Stimulated activated CD8-positive, alpha-beta memory T cell treated with anti-CD3 and anti-CD28 coated beads, Interleukin-7, amount 100 ng/mL, for 48 hours (primary cell): ENCODE data around the gene MPP2.
"Not testable (repeated sequence)": the region's sequence is repeated elsewhere in the genome, so short reads cannot be mapped to it uniquely, and the experiment has no call there.

Experiments
- DNase-seq, 2 donors: peaks; one replicate each; pipeline ENCODE4 v3.0.0-alpha.2; 2020; ENCODE audit warnings: low read depth in 1 of 2; ENCODE audit errors: extremely low read depth in 1 of 2

MPP2 gene

DNA sequence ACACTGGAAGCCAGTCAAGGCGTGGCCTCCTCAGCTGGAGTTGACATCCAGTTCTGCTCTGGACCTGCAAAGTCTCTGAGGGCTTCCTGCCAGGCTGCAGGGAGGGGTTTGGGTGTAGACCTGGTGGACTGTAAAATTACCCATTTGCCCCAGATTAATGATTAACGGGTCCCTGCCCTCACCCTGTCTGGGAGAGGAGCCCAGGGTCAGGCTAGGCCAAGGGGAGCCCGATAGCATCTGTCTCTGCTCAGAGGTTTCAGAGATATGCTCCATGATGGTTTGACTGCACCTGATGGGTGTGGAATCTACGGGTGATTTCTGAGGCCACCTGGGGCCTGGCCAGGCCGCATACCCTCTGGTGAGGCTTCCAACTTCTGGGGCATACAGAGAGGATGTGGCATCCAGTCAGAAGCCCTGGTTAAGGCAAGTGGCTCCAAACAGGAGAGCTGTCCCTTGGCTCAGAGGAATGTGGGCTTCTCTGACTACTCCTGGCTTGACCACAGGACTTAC, 23.8 kb upstream of the MPP2 start:
- DNase-seq, result no peak

DNA sequence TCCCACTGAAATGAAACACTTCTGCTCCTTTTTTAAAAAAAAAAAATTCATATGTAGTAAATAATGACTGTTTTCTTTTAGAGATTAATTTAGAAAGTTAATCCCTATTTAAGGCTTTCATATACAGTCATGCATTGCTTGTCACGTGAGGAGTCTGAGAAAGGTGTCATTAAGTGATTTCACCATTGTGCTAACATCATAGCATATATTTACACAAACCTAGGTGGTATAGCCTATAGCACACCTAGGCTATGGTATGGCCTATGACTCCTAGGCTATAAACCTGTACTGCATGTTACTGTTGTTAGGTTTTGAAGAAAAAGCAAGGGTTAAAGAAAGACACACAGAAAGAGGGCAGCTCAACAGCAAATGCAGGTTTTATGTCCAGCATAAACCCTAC, 21.3 kb upstream of the MPP2 start:
- DNase-seq, result no peak

DNA sequence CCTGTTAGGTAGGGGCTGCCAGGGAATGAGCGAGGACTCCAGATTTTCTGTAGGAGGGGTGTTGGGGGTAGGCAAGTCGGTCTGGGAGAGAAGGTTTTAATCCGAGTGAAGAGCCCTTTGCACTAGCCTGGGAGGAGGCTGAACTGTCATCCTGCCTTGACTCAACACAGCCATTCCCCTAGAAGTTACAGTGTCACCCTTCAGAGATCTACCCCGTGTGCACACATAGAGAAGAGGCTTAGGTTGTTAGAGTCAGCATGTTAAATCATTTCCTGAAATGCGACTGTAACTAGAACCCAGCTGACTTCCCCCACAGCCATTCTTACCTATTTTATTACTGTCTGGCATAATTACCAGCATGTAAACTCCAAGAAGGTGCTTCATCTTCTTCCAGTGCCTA, 20.6 kb upstream of the MPP2 start:
- not testable (repeated sequence) for DNase-seq

DNA sequence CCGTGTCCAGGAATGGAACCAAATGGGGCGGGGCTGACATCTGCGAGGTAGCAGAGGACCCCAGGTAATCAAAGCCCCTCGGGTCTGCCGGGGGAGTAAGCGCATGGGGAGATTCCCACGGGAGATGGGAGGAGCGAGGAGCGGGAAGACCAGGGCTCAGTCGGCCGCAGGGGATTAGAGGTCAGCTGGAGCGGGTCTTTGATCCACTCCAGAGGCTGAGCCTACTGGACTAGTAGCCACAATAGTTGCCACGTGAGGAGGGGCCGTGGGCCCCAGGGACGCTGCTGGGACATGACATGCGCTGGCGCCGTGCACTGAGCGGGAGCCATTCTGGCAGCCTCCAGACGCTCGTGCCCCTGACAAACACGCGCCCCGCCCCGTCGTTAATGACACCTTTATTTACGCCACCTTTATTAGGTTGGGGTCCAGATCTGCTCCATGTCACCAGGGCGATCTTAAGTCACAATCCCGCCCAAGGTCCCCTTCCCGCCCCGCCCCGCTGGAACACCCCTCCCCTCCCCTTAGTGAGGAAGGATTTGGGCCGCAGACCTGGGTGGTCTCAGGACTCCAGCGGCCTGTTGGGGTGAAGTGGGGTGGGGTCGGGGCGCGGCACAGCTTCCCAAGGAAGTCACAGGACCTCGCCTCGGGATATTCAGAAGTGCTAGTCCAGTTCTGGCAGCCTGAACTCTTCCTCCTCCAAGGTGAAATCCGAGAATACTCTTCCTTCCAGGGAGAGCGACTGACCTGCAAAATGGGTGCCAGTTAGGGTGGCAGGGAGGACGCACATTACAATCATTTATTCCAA, 19.9 kb upstream of the MPP2 start:
- DNase-seq, result no peak

DNA sequence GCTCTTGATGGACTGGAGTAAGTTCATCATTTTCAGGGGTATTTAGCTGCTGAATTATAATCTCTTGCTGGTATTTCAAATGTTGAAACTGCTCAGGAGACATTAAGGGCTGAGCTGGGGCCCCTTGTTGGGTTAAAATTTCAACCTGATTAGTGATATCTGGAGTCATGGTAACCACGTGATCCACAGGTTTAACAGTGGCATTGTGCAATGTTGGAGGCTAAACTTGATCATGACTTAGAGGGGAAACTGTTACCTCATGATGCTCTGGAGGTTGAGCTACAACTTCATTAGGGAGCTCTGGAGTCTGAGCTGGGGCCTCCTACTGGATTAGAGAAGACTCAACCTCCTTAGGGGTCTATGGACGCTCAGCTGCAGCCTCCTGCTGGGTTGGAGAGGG, 17.2 kb upstream of the MPP2 start:
- no peak for DNase-seq

DNA sequence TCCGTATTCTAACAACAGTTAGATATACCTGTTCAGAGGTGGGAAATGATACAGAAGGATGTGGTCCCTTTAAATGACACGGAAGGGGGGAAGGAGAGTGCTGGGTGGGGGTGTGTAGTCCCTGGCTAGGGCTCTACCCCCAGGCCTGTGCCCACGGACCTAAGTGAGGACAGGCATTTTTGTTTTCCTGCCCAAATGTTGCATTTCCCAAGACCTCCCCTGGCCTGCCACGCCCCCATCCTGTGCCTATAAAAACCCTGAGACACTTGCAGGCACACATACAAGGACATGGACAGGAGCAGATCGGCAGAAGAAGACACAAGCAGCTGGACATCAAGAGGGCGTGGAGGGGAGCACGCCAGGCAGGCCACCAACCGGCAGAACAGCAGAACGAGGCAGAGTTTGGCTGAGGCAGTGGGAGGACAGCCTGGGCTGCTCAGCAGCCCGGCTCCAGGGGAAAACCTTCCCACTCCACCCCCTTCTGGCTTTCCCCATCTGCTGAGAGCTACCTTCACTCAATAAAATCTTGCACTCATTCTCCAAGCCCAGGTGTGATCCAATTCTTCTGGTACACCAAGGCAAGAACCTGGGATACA, 13.3 kb upstream of the MPP2 start:
- no peak for DNase-seq

DNA sequence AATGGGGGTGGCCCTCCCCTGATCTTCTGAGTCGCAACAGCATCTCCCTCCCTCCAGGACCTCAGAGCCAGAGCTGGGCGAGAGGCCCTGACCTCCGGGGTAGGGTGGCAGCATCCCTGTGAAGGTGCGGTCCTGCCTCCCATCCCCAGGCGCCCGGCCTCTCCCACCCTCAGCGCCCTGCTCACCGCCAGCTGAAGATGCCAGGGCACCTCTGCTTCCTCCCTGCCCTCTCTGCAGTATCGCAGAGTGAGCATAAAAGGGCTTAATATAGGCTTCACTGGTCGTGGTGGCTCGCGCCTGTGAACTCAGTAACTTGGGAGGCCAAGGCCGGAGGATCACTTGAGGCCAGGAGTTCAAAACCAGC, 10.7 kb upstream of the MPP2 start:
- no peak for DNase-seq

DNA sequence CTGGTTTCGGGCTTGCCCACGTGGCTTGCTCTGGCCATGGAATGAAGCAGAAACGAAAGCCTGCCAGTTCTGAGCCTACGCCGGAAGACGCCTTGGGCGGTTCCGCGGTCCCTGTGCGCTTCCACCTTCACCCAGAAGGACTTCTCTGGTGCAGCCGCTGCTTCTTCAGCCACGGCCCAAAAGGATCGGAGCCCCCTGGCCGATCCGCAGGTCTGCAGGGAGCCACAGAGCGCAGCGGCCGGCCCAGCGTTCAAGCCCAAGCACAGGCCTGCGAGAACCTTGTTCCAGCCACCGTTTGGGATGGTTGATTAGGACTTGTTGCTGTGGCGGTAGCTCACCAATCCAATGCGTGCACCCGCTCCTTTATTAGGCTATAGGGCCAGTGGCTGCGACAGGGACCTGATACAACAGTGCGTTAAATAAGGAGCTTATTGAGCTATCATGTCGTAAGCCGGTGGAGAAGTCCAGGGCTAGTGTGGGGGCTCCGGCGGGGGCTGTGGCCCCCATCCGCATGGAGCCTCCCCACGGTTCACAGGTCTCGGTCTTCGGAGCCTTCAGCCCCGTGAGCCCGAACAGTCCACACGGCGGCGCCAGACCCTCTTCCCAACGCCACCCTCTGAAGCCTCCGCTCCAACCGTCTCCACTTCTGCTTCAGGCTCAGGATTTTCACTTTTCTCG, 10.2 kb upstream of the MPP2 start:
- no peak for DNase-seq

DNA sequence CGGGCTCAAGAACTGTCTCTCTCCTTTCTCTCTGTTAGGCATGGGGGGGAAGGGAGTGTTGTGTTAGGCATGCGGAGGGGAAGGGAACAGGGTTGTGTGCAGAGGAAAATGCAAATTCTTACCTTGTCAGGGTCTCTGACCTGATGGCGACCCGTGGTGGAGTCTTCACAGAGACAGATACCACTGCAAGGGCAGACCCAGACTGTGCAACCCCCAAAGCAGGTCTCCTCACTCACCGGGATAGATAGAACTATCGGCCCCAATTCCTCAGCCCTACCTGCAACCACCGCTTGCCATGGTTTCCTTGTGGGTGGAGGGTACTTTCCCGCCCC, 9.6 kb upstream of the MPP2 start:
- DNase-seq, result no peak

DNA sequence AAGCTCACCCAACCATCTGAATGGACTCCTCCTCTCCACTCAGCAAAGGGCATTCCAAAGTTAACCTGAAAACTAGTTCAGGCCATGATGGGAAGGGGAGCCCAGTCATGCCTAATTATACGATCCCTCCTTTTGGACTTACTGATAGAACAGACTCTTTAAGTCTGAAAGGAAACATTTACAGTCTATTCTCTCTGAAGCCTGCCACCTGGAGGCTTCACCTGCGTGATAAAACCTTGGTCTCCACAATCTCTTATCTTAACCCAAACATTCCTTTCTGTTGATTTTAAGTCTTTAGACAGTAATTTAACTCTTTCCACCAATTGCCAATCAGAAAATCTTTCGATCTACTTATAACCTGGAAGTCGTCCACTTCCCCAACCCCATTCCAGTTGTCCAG, 9.0 kb upstream of the MPP2 start:
- no peak for DNase-seq

DNA sequence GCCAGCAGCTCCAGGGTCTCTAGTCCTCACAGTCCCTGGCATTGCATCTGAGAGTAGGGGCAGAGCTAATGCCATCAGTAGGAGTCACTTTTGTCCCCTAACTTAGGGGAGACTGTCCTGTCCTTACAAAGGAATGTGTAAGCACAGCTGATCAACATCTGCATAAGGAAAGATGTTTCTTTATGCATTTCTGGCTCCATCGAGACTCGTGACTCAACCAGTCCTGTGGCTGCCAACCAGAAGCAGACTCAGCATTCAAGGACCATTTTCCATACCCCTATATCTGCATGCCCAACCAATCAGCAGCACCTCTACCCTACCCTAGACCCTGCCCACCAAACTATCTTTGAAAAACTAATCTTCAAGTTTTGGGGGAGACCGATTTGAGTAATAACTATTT, 8.2 kb upstream of the MPP2 start:
- DNase-seq, result no peak

DNA sequence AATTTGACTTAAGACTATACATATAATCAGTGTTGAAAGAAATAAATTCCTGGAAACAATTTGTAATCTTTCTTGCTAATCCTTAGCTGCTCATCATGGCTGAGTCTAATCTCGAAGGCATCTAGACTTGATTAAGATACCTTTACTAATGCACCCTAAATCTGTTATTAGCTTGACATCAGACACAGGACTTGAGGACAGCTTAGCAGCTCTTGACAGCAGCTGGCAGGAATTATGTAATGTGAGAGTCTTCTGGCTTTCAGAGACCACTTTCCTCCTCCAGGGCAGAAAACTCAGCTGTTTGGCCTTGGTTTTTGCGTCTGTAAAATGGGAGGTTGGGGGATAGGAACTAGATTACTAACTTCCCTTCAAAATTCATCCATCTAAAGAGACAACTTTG, 7.1 kb upstream of the MPP2 start:
- no peak for DNase-seq

DNA sequence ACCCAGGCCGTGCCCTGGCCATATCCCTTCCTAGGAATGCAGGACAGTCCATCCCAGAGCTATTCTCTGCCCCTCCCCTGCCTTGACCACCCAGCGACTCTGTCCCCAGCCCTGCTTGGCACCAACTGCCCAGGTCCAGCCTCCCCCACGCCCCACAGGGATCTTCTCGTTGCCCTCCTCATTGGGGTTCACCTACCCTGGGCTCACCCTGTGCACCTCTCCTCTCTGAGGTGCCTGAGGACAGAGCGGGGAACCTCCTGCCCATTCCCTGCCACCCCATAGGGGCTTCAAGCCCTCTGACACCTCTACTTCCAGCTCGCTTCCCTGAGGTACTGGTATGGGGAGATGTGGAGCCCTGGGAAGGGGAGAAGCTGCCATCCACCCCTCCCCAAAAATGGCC, 6.2 kb upstream of the MPP2 start:
- no peak for DNase-seq

DNA sequence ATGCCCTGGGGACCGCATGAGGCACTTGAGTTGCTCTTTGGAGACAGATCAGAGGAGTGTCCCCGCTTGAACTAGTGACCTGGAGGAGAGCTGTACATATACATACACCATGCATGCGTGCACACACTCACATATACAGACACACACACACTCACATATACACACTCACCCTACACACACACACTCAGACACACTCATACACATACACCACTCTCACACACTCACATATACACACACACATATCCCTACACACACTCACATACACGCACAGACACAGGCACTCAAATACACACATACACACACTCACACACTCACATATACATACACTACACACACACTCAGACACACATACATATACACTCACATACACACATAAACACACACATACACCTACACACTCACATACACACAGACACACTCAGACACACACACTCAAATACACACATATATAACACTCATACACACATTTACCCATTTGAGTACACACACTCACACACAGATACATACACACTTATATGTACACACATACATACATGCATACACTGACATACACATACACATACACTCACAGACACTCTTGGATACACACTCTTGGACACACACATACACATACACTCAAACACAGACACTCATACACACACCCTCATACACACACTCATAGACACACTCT, 5.4 kb upstream of the MPP2 start:
- no peak for DNase-seq

DNA sequence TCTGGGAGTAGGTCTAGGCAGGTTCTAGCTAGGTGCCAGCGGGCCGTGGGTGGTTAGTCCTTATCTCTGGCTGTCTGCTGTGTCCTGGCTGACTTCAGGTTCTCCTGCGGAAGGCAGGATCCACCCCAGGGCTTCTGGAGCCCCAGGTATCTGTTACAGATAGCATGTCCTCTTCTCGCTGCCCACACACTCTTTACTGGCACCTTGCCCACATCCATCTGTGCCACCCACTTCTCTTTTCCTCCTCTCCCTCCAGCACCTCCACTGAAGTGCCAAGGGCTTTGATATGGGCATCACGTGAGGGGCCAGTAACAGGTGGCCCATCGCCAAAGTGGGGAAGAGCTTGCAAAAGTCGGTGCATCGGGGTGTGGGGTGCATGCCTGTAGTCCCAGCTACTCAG, 4.6 kb upstream of the MPP2 start:
- DNase-seq, result no peak

DNA sequence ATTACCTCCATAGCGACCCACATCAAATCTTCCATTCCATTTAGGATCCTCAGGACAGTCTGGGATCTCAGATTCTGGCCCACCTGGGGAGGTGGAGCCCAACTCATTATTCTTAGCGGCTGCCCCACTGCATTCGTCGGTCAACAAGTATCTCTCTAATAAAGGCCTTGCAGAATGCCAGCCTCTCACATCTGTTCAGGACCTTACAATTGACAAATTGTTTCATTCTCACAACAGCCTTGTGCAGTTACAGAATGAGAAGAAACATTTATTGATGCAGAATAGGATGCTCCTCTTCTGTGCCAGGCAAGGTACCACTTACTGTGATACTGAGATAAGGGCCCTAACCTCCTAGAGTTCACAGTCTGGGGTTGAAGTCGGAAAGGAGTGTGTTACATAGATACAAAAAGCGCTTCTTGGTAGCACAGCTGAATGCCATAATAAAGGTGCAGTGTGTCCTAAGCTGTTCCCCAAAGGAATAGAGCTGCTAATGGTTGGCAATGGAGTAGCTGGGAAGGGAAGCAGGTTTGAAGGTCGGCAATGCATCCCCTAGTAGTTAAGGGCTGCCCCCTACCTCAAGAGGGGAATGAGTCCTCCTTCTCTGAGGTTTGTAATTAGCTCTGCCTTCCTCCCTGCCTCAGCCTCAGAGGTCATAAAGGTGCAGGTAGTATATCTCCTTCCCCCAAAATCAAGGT, 2.3 kb upstream of the MPP2 start:
- DNase-seq, result no peak

DNA sequence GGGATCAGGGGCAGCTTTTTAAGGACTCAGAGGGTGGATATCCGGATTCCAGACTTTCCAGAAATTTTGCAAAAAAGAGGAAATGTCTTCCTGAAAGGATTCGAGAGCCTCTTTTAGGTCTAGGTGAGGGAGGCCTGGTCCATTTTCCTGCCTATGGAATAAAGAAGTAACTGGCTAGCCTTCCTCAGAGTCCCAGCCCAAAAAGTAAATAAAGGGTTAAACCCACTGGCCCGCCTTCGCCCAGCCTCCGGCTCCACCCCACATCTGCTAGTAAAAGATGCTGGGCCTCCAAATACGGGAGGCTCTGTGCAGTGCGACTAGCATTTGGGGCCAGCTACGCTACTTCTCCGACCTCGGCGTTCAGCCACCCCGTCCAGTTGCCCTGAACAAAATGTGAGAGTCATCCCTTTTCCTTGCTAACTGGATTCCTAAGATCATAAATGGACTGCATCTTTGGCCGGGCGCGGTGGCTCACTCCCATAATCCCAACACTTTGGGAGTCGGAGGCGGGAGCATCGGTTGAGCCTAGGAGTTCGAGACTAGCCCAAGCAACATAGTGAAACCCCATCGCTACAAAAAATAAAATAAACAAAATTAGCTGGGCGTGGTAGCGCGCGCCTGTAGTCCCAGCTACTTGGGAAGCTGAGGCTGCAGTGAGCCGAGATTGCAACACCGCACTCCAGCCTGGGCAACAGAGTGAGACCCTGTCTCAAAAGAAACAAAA, 824 bp upstream of the MPP2 start:
- no peak for DNase-seq

DNA sequence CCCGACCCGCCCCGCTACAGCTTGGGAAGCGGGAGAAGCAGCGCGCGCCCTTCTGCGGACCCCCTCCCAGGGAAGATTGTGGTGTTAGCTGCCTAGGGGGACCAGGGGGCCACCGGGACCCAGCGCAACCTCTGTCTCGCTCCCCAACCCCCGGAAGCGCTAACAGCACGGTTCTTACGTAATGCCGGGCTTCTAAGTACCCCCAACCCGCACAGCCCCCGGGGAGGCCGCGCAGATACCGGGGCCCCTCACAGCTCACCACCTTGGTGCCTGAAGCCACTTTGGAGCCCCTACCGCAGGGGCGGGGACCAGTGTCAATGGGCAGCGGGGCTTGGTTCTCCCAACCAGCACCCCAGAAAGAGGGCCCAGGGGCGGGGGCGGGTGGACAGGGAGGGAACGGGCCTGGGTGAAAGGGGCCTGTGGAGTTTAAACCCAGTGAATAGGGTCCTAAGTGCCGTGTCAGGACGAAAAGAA, 348 bp downstream of the MPP2 start:
- DNase-seq, result no peak

DNA sequence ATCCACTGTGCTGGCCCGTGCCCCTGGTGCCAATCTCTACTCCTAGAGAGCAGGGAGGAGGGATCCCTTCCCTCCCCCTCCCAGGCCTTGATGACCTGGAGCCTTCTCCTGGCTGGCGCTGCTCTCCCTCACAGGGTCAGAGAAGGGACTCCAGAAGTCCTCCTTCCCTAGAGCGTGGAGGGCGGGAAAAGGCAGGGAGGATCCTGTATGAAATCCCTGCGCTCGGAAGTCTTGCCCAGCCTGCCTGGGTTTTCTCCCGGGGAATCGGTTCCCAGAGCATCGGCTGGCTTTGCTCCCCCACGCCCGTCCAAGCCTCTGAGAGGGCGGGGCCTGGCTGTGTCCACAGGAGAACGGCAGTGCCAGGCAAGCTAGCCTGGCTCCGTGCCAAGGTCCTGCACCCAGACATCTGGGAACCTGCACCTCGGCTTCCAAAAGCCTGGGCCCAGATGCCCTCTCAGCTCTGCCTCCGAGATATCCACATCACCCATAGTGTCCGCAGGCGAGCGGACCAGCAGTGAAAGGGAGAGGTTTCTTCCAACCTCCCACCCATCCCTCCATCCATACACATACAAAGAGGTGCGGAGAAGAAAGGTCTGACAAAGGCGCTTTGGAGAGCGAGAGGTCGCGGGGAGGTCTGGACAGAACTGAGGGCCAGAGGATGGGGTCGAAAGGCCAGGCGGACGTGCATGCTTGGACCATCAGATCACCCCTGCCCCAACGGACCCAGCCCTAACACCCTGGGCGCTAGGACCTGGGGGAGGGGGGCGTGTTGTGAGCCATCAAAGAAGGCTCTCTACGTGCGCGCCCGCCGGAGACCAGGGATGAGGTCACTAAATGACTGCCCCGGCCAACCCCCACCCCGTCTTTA, 1.1 kb downstream of the MPP2 start:
- no peak for DNase-seq
